Type B pancreatic cell (in vitro differentiated cells): ENCODE data around the gene NRCAM. TPM values are rescaled to one million over a fixed set of nuclear protein-coding genes. Genes with fewer than 3 reads are reported as not detected.

ENCODE experiments used
- DNase-seq: peaks from one replicate; pipeline ENCODE4 v3.0.0; 2021; ENCODE audit warnings: mixed read lengths; ENCODE audit not compliant: unreplicated experiment; ENCODE audit errors: extremely low spot score
- H3K27ac Mint-ChIP-seq: 2 replicates; pipeline ENCODE4 v1.8.0; 2021; ENCODE audit warnings: mild to moderate bottlenecking, mixed read lengths
- H3K27me3 Mint-ChIP-seq: 2 replicates; pipeline ENCODE4 v1.8.0; 2021; ENCODE audit warnings: mixed read lengths
- H3K36me3 Mint-ChIP-seq: 2 replicates; pipeline ENCODE4 v1.8.0; 2021; ENCODE audit warnings: mixed read lengths
- H3K4me1 Mint-ChIP-seq: one replicate; pipeline ENCODE4 v1.8.0; 2021; ENCODE audit warnings: mixed read lengths; ENCODE audit not compliant: unreplicated experiment
- H3K4me3 Mint-ChIP-seq: 2 replicates; pipeline ENCODE4 v1.8.0; 2021; ENCODE audit warnings: mild to moderate bottlenecking, mixed read lengths
- H3K9me3 Mint-ChIP-seq: 2 replicates; pipeline ENCODE4 v1.8.0; 2021; ENCODE audit warnings: mixed read lengths
- CTCF ChIP-seq: fragments of 200-600 bp; sonication (generic); conservative IDR thresholded peaks from 2 replicates; pipeline ENCODE4 v1.5.0; 2021; ENCODE audit warnings: antibody characterized with exemption, mild to moderate bottlenecking
- total RNA-seq: library from RNA; stranded (reverse); gene quantifications from 2 replicates; pipeline ENCODE4 v1.2.1, GENCODE V29; 2021; ENCODE audit warnings: low replicate concordance

The NRCAM gene
- total RNA-seq, 1 donor from 2014 or later, result 41.0 TPM

- no peak for TF ChIP-seq CTCF
- H3K4me3 Mint-ChIP-seq, result no peak overlapping the region
- H3K4me1 Mint-ChIP-seq, result peaks cover 8% of the 10 kb centered on the region
- peaks cover 3% of the 10 kb centered on the region for H3K36me3 Mint-ChIP-seq
- H3K27ac Mint-ChIP-seq, result no peak overlapping the region
- H3K27me3 Mint-ChIP-seq, result no peaks in the 10 kb centered on the region
- no peak for DNase-seq
- no peaks in the 10 kb centered on the region for H3K9me3 Mint-ChIP-seq
Observed at GRCh38 chr7:108197371-108198091, 258.7 kb downstream of the NRCAM start.

- no peaks in the 10 kb centered on the region for H3K9me3 Mint-ChIP-seq
- no peaks in the 10 kb centered on the region for H3K27me3 Mint-ChIP-seq
- H3K36me3 Mint-ChIP-seq, result peaks cover 6% of the 10 kb centered on the region
- no peak overlapping the region for H3K4me3 Mint-ChIP-seq
- no peak for TF ChIP-seq CTCF
- H3K4me1 Mint-ChIP-seq, result peaks cover 4% of the 10 kb centered on the region
- no peak for DNase-seq
- H3K27ac Mint-ChIP-seq, result no peak overlapping the region
Observed at GRCh38 chr7:108196004-108196403, 260.2 kb downstream of the NRCAM start.

- no peak for DNase-seq
- Mint-ChIP-seq H3K27me3 (no peaks in the 10 kb centered on the region), H3K9me3 (no peaks in the 10 kb centered on the region), H3K4me3 (no peak overlapping the region), H3K36me3 (peaks cover 8% of the 10 kb centered on the region), H3K4me1 (peaks cover 4% of the 10 kb centered on the region), H3K27ac (no peak overlapping the region)
- no peak for TF ChIP-seq CTCF
Observed at GRCh38 chr7:108193594-108194498, 262.4 kb downstream of the NRCAM start.

- TF ChIP-seq CTCF, result no peak
- Mint-ChIP-seq H3K36me3 (peaks cover 8% of the 10 kb centered on the region), H3K27ac (no peak overlapping the region), H3K27me3 (no peaks in the 10 kb centered on the region), H3K4me3 (no peak overlapping the region), H3K4me1 (peaks cover 4% of the 10 kb centered on the region), H3K9me3 (no peaks in the 10 kb centered on the region)
- DNase-seq, result no peak
Observed at GRCh38 chr7:108190891-108191290, 265.3 kb downstream of the NRCAM start.

GRCh38 chr7:108189733-108190388 is 266.4 kb downstream of the NRCAM start:
- no peak for TF ChIP-seq CTCF
- Mint-ChIP-seq H3K9me3 (no peaks in the 10 kb centered on the region), H3K27me3 (no peaks in the 10 kb centered on the region), H3K27ac (no peak overlapping the region), H3K4me3 (no peak overlapping the region), H3K4me1 (peaks cover 4% of the 10 kb centered on the region), H3K36me3 (peaks cover 8% of the 10 kb centered on the region)
- no peak for DNase-seq
